ENCODE results near the gene SSBP2.

GRCh38 chr5:81542242-81542641, 208.7 kb downstream of the SSBP2 start:
- no peak for TF ChIP-seq POLR2A (IDR thresholded peaks at IDR 0.05)
- TF ChIP-seq, protein P1, sequence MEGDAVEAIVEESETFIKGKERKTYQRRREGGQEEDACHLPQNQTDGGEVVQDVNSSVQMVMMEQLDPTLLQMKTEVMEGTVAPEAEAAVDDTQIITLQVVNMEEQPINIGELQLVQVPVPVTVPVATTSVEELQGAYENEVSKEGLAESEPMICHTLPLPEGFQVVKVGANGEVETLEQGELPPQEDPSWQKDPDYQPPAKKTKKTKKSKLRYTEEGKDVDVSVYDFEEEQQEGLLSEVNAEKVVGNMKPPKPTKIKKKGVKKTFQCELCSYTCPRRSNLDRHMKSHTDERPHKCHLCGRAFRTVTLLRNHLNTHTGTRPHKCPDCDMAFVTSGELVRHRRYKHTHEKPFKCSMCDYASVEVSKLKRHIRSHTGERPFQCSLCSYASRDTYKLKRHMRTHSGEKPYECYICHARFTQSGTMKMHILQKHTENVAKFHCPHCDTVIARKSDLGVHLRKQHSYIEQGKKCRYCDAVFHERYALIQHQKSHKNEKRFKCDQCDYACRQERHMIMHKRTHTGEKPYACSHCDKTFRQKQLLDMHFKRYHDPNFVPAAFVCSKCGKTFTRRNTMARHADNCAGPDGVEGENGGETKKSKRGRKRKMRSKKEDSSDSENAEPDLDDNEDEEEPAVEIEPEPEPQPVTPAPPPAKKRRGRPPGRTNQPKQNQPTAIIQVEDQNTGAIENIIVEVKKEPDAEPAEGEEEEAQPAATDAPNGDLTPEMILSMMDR (IDR thresholded peaks at IDR 0.05) = no peak
